Stimulated activated CD4-positive, alpha-beta T cell treated with anti-CD3 and anti-CD28 coated beads, Interleukin-12 subunit alpha, Interleukin-12 subunit beta, amount 100 ng/mL, for 4 hours (primary cell): ENCODE data around the gene RTN4R.
A peak's percentile ranks its signal among the peaks of the same experiment; 100 is the strongest.

ENCODE experiments used
- DNase-seq: peaks from one replicate; pipeline ENCODE4 v3.0.0-alpha.2; 2020

Gene RTN4R

DNA sequence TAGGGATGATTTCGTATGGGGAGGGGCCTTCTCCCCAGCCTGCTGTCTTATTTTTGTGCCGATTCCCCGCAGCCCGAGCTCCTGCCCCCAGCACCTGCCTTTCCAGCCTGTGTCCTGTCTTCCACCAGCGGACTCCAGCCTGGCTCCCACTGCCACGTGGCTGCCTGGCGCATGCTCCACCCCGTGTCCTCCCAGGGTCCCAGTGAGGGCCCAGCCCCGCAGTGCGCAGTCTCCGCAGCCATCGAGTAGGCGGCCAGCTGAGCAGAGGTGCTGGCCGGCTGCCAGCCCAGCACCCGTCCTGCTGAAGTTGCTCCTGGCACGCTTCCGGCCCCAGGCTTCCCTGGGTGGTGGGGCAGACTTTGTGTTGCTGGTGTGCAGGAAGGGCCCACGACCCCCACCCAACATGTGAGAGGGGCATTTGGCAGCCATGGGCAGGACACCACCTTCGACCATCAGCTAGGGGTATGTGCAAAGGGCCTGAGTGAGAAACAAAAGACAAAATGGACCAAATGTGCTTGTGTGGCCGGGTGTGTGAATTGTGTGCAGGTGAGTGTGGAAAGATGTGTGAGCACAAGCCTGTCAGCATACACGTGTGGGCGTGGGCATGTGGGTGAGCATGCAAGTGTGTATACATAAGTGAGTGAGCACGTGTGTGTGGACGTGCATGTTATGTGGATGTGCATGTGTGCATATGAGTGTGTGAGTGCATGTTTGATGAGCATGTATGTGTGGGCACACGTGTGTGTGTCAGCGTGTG lies 55.9 kb downstream of the RTN4R start:
- no peak for DNase-seq

DNA sequence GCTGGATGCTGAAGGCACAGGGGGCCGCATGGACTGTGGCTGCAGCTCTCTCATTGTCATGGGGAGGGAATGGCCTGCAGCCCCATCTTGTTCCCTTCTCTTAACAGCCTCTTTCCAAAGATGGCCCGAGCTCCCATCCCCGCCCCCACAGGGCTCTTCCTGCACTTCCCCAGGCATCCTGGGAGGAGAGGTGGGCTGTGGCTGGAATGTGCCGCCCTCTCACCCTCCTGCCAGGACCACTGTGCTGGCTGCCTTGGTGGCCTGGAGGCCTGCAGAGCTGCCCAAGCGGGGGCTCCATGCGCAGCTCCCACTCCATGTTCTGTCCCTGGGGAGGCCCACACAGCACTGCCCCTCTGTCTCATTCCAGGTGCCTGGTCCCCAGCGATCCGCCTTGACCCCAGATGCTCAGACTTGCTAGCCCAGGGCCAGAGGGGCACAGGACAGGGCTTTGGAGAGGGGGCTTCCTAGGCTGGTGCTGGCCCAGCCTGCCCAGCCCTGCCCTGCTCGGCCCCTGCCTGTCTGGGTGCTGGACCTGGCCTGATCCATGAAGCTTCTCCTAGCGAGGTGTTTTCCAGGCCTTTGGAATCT lies 56.6 kb downstream of the RTN4R start:
- no peak for DNase-seq

DNA sequence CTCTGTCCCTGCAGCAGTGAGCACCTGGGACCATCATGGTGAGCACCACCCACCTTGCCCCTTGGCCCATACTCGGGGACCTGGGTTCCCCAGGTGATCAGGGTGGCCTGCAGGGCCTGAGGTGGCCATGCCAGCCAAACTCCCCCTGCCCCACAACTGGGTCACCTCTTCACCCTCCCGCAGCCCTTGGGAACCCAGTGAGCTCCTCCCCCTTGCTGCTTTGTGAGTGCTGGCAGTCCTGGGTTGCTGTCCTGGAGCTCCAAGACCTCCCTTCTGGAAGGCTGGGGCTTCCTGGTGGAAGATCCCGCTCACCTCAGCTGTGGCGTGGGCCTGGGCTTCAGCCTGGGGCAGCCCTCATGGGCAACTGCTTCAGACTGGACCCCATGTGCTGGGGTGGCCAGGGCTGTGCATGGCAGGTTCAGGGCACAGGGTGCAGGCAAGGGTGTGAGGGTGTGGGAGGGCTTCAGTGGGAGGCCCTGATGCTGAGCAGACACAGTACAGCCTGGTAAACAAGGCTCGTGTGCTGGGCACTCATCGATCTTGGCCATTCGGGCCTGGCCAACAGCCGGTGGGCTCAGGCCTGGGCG lies 57.6 kb downstream of the RTN4R start:
- no peak for DNase-seq

DNA sequence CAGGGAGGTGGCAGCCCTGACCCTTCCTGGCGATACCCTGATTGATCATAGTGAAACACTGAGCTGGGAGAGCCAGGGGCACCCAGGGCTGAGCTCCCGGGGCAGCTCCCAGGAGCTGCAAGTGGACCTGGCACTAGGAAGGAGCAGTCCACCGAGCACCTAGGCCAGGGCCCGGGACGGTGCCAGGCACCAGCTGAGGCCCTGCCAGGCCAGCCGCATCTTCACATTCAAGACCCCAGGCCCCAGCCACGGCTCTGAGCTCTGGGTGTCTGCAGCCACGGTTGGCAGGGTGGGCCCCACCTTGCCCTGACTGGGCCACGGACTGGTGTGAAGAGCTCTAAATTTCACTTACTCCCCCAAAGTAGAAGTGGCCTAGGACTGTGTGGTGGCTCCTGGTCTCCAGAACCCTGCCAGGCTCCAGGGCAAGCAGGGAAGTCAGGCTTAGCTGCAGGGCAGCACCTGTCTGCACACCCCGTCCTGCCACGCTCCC lies 58.3 kb downstream of the RTN4R start:
- DNase-seq, result no peak

DNA sequence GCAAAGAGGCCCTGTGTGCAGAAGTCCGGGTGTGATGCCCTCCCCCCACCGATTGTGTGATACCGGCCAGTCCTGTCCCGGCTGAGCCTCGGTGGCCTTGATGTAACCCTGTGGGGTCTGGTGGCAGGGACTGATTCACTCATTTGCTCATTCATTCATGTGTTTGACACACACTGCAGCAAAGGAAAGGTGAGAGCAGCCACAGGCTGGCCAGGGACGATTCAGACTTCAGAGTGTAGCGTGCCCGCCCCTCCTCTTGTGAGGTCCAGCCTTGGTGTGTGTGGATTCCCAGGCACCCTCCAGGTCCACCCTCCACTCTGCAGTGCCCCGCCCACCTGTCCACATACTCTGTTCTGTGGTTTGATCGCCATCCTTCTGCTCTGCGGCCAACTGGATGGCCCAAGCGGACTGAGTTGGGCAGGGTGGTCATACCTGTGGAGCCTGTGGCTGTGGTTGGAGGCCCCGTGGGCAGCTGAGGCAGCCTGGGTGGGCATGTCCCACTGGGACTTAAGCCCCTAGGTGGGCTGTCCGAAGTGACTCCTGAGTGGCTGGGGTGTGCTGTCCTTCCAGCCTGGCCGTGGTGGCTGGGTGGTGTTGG lies 59.3 kb downstream of the RTN4R start:
- no peak for DNase-seq

DNA sequence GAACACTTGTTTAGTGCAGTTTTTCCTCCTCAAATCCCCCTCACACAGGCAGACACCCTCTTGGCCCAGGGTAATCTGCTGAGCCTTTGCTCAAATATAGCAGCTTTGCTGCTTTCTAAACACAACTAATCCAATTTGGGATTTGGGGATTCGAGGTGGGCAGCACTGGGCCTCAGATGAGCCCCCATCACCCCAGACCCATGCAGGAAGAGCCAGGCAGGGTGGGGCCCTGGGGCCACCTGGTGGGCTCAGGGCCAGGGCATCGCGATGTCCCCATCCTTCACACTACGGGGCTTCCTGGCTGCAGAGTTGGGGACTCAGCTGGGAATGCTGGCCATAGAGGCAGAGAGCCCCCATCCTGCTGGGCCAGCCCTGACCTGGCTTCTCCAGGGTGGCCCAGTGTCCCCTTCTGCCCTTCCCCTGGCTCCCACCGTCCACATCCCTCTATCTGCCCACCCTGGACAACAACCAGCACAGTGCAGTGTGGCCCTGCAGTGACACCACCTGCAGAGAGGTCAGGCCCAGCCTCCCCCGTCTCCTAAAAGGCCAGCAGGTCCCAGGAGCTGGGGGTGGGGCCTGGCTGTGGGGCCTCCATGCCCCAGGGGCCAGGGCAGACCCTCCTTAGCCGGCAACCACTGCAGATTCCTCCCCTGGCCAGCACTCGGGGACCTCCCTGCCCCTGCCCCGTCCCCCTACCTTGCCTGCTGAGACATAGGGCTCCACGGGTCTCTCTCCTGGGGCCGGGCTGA lies 60.7 kb downstream of the RTN4R start:
- DNase-seq, result no peak

DNA sequence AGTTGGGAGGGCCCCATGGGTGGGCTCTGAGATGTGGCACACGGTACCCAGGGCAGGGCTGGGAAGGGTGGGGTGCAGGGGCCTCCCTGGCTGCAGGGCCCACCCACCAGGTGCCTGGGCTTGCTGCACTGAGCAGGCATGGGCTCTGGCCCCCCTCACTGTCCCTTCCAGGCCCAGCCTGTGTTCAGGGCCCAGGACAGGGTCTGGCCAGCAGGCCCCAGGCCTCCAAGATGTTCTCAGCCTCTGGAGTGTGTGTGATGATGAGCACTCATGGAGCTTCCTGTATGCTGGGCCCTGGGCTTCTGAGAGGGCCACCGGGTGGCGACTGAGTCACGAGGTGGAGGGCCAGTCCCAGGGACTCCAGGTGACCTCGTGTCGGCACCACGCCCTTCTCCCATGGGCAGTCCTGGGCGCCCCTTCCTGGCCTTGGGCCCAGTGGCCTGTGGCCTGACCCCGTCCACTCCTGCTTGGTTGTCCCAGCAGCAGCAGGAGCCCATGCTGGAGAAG lies 61.4 kb downstream of the RTN4R start:
- DNase-seq, result peak; percentile 5

DNA sequence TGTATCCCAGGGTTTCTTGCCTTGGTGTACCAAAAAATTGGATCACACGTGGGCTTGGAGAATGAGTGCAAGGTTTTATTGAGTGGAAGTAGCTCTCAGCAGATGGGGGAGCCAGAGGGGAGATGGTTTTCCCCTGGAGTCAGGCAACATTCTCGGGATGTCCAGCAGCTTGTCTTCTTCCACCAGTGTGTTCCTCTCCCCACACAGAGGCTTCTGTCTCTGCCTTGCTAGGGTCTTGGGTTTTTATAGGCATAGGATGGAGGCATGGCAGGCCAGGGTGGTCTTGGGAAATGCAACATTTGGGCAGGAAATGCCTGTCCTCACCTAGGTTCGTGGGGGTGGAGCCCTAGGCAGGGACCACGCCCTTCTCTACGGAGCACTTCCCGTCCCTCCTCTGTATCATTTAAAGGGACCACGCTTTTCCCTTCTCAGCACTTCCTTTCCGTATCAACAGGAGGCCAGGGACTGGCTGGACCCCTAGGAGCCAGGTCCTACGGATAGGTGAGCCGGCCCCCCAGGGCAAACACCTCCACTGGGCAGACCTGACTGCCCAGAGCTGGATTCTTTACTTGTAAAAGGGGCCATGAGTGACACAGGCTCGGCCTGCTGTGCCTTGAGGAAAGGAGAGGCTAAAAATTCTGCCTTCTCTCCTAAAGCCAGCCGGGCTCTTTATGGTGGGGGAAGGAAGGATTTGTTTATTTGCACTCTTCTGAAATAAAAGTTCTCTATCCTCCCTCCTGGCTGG lies 62.0 kb downstream of the RTN4R start:
- DNase-seq, result peak; percentile 63

DNA sequence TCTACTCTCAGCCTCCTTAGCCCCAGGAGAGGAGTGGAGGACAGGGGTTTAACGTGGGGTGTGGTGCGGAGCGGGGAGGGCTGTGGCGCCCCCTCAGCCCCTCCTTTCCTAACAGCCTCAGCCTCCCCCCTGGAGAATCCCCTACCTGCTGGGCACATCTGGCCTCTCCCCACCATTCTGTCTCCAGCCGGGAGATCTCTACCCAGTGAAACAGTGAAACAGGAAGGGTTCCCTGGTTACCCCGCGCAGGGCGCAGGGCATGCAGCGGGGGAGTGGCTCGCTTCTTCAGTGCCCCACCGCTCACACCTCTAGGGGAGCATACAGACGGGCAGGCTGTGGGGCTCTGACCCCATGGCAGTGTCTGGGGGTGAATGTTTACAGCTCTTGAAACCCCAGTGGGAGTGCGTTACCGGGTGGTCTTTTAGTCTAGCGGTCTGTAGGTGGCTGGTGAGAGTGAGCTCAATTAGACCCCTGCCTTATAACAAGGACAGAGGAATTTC lies 62.6 kb downstream of the RTN4R start:
- no peak for DNase-seq

DNA sequence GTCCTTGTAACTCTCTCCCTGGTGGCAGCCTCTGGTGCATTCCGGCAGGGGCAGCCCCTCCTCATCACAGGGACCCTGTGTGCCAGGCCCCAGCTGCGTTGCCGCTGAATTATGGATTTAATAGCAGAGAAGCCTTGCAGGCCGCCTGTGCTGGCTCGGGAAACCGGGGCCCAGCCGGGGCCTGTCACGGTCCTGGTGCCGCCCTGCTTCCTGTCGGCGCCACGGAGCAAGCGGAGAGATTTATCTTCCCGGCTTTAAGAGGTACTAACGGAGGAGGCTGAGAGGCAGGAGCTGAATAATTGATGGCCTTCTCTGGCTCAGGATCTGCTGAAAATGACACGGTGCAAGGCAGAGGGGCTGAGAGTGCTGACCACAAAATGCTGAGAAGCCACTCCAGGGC lies 63.3 kb downstream of the RTN4R start:
- no peak for DNase-seq

DNA sequence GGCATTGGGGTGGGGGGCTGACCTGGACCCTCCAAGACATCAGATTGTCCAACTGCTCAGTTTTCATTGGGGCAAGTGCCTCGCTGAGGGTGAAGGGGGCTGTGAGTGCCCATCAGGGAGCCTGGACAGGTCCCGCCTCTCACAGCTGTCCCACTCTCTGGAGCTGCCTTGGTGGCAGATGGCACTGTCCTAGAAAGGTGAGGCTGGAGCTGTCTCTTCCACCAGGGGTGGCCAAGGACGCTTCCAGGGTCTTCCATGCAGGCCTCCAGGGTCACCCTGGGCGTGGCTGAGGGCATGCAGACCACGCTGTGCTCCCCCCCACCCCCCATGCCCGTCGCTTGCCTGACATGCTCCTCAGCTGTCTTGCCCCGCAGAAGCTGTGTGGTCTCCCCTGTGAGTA lies 63.8 kb downstream of the RTN4R start:
- no peak for DNase-seq

DNA sequence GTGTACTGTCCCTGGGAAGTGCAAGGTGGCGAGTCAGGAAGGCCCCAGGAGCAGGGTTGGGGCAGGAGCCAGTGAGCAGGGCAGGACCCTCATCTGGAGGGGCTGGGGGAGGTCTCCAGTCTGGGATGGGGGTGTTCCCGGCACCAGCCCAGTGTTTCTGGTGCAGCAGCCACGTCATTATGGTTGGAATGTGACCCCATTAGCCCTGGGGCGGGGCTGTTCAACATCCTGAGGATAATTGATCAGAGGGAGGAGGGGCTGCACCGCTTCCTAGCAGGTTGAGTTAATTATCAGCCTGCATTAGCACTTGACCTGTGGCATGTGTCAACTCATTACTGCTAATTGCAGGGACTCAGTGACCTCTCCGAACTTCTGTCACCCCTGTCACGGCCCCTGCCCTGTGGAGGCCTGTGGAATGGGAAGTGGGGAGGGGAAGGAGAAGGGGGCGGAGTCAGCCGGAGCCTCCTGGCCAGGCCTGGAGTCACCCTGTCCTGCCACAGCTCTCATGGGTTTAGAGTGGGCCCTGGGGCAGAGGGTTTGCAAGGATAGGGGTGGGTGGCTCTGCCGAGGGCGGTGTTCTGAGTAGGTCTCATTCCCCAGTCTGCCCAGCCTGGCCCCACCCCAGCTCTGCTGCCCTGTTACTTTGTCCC lies 64.4 kb downstream of the RTN4R start:
- DNase-seq, result no peak

DNA sequence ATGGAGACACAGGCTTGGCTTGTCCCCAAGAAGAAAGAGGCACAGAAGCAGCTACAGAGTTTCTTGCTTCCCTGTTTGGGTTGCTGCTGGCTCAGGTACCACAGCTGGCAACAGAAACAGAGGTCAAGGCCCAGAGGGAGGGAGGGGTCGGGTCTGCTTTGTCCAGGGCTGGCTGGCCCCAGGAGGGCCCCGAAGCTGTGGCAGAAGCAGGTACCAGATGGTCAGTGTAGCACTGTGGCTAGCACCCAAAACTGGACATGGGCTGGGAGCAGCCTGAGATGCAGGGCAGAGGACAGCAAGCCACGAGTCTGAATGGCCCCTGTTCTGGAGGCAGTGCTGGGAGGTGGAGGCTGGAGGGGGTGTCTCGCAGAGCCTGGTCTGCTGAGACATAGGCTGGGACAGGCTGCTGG lies 65.0 kb downstream of the RTN4R start:
- no peak for DNase-seq

DNA sequence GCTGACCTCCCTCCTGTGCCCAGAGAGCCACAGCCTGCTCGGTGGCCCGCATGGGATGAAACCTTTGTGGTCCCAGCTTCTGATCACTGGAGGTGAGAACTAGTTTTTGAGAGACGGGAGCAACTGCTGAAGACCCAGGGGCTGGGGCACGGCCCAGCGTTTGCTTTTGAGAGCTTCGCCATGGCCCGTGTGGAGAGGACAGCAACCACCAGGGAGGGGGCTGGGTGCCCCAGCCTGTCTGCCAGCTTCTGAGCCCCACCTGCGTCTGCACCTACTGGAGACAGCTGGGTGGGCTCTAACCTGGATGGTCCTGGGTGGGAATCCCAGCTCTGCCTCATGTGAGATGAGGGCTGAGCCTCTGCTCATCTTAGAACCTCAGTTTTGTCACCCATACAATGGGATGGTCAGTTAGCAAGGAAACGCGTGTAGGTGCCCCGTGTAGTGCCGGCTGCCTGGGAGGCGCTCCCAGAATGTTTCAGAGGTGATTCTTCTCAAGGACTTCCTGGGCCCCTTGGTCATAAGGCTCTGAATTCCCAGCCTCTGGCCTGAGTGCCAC lies 66.2 kb downstream of the RTN4R start:
- DNase-seq, result no peak

DNA sequence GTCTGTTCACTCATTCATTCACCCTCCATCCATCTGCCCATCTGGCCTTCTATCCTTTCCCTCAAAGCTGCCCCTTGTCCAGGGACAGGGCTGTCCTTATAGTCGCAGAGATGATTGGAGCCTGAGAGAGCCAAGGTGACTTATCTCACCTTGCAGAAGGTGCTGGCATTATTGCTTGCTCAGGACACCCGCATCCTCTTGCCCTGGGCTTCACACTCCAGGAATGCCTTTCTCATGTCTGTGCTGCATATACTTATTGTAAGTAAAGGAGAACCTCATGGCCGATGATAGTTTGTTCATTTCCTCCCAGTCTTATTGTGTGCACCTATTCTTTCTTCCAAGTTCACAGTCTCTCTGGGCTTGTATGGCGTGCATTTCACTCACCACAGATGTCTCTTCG lies 68.2 kb downstream of the RTN4R start:
- no peak for DNase-seq

DNA sequence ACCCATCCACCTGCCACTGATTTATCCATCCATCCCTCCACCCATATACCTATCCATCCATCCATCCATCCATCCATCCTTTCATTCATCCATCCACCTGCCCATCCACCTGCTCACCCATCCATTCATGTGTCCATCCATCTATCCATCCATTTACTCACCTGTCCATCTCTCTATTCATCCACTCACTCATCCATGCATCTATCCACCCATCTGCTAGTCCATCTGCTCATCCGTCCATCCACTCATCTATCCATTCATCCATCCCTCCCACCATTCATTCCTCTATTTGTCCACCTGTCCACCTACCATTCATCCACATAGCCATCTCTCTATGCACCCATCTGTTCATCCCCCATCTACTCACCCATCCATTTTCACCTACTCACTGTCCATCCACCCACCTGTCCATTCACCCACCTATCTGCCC lies 68.7 kb downstream of the RTN4R start:
- no peak for DNase-seq

DNA sequence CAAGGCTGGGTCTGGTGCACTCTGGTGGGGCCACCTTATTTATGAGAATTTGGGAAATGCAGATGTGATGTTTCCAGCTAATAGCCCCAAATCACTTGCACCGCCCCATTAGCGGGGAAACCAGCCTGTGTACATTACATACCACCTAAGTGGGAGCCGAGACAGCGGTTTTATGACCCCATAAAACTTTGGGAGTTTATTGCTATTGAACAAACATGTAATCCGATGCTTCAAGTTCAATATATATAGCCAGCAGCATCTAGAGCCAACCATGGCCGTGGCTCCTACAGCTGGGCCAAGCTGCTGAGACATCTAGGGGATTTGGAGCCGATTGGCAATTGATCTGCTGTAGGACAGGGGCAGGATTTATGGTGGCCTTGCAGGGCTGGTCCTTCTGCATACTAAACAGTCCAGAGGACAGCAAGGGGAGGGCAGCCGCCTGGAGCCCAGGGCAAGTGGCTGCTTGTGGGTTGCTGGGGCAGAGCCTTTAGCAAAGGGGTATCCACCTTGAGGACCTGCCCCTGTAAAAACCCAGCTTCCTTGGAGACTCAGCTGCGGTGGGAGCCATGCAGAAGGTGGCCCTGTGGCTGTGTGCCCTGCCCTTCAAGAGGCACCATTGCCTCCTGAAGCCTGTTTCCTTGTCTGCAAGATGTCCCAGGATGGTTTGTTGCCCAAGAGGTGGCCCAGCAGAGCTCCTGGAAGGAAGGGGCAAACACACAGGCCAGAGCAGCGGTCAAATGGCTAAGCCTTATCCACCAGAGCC lies 69.4 kb downstream of the RTN4R start:
- no peak for DNase-seq

DNA sequence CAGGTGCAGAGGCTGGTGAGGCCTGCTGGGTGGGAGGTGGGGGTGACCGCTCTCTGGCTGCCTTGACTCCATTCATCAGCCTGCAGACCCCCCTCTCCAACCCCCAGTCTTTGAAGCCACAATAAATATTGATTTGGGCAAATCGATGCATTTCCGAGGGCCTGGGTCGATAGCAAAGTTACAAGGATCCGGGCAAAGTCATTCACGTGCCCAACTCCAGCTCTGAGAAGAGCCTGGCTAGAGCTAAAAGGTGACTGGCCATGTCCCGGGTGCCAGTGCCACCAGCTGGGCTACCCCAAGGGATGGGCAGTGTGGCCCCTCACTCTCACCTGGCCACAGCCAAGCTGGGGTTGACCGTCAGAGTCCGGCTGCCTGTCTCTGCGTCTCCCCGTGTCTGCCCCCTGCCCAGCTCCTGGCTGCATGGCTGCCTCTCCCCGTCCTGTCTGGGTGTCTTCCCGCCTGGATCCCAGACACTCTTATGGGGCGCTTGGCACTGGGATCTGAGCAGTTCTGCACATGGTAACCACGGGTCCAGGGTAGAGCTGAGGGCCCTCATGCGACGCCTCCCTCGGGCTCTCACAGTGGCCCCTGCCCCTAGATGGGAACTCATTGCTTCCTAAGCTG lies 70.6 kb downstream of the RTN4R start:
- DNase-seq, result no peak

DNA sequence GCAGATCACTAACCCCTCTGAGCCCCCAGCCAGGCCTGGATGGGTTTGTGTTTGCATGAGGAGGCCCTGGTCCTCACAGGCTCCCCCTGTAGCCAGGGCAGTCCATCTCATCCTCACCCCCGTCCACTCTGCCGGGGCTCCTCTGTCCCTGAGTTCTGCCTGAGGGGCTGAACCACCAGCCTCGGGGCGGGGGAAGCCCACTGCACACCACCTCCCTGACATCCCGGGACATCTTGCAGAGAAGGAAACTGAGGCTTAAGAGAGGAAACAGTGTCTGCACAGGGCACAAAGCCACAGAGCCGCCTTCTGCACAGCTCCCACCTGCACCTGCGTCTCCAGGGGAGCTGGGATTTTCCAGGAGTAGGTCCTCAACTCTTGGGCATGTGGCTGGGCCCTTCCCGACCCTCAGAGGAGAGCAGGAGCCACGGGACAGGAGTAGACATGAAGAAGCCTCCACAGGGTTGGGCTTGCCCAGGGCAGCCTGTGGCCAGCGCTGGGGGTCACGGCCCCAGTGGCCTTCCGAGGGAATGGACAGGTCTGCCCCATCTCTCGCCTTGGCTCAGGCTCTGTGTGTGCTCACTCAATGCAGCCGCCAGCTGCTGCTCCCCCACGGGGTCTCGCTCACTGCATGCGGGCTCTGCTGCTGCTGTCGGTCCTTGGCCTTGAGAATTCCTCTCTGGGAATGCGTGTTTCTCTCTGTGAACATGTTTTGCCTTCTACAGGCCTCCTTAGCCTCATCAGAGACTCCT lies 71.8 kb downstream of the RTN4R start:
- no peak for DNase-seq
